Endodermal cell (in vitro differentiated cells): Measurements from ENCODE around the gene POMC. TPM values are rescaled to one million over a fixed set of nuclear protein-coding genes. Genes with fewer than 3 reads are reported as not detected.

Experiments
- DNase-seq: peaks from one replicate; pipeline ENCODE4 v3.0.0-alpha.2; 2017
- H3K27ac ChIP-seq: 2 replicates; pipeline ENCODE4 v1.5.1; 2013; ENCODE audit warnings: mild to moderate bottlenecking, low read depth, low read length, moderate library complexity
- H3K27me3 ChIP-seq: 2 replicates; pipeline ENCODE4 v1.6.1; 2013; ENCODE audit warnings: mild to moderate bottlenecking, low read length, moderate library complexity; ENCODE audit not compliant: insufficient read depth, control insufficient read depth, poor library complexity, severe bottlenecking
- H3K36me3 ChIP-seq: 2 replicates; pipeline ENCODE4 v1.7.0; 2013; ENCODE audit warnings: mild to moderate bottlenecking, low read length, moderate library complexity; ENCODE audit not compliant: control insufficient read depth, insufficient read depth
- H3K4me1 ChIP-seq: one replicate; pipeline ENCODE4 v1.7.0; 2013; ENCODE audit warnings: low read length; ENCODE audit not compliant: control insufficient read depth, insufficient read depth
- H3K4me3 ChIP-seq: 2 replicates; pipeline ENCODE4 v1.5.1; 2013; ENCODE audit warnings: mild to moderate bottlenecking, low read length, moderate library complexity
- H3K9ac ChIP-seq: 2 replicates; pipeline ENCODE4 v1.6.1; 2013; ENCODE audit warnings: mild to moderate bottlenecking, low read length, moderate library complexity; ENCODE audit not compliant: poor library complexity, severe bottlenecking; ENCODE audit errors: extremely low read depth
- H3K9me3 ChIP-seq: 2 replicates; pipeline ENCODE4 v1.6.1; 2013; ENCODE audit warnings: mild to moderate bottlenecking, low read length, moderate library complexity; ENCODE audit not compliant: control insufficient read depth
- H3K27ac Mint-ChIP-seq: 2 replicates; pipeline ENCODE4 v1.8.0; 2020; ENCODE audit warnings: mixed read lengths
- H3K27me3 Mint-ChIP-seq: 2 replicates; pipeline ENCODE4 v1.8.0; 2021; ENCODE audit warnings: mild to moderate bottlenecking, mixed read lengths; ENCODE audit not compliant: insufficient read depth
- H3K36me3 Mint-ChIP-seq: 2 replicates; pipeline ENCODE4 v1.8.0; 2020; ENCODE audit warnings: low read depth, mixed read lengths
- H3K4me1 Mint-ChIP-seq: 2 replicates; pipeline ENCODE4 v1.8.0; 2020; ENCODE audit warnings: mixed read lengths
- H3K4me3 Mint-ChIP-seq: 2 replicates; pipeline ENCODE4 v1.8.0; 2020; ENCODE audit warnings: mild to moderate bottlenecking, moderate library complexity, mixed read lengths
- H3K9me3 Mint-ChIP-seq: 2 replicates; pipeline ENCODE4 v1.8.0; 2020; ENCODE audit warnings: mild to moderate bottlenecking, mixed read lengths
- WGBS, 2 experiments: methylation state at CpG; one replicate each; pipeline versions ENCODE4 v1.1.5 to v1.1.7; 2013; ENCODE audit warnings: missing lambda C conversion rate in 2 of 2, mixed read lengths in 1 of 2; ENCODE audit not compliant: insufficient coverage in 1 of 2, insufficient read length in 1 of 2; 5-methylcytosine and 5-hydroxymethylcytosine counted together
- total RNA-seq, 2 donors: library from RNA; stranded (reverse); fragmentation: NEBNext Ultra II Directional in 1 of 2; extraction: Animal tissue kit (Norgen Biotek cat#: 25700) in 1 of 2; gene quantifications; 2 replicates in 1 of 2; 3 replicates in 1 of 2; pipeline ENCODE4 v1.2.1, GENCODE V29; 2021
- TF ChIP-seq, protein P1 (sequence below): fragments of 200-600 bp; sonication (generic); conservative IDR thresholded peaks from 2 replicates; pipeline ENCODE4 v1.5.0; 2021; ENCODE audit warnings: antibody characterized with exemption, mild to moderate bottlenecking

Gene POMC
- total RNA-seq, 2 donors from 2014 or later, result 10.9 to 14.5 TPM

DNA sequence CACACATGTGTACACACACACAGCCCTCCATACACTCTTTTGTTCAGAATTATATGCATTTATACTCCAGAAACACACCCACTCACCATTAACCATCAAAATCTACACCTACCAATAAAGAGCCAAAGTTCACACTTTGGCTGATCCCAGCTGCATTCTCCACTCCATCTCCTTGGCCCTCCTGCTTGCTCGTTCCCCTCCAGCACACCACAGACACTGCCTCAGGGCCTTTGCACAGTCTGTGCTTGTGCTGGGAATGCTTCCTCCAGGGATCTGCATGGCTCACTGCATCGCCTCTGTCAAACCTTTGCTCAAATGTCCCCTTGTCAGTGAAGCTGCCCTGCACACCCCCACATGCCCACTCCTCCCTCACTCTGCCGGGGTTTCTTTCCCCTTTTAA, 46.0 kb downstream of the POMC start:
- no peaks in the 10 kb centered on the region for H3K9me3 Mint-ChIP-seq
- Histone ChIP-seq H3K9ac (no peak overlapping the region), H3K36me3 (peaks cover 3% of the 10 kb centered on the region), H3K27ac (no peak overlapping the region), H3K4me1 (no peaks in the 10 kb centered on the region), H3K27me3 (no peaks in the 10 kb centered on the region), H3K9me3 (no peaks in the 10 kb centered on the region), H3K4me3 (no peak overlapping the region)
- TF ChIP-seq, protein P1, sequence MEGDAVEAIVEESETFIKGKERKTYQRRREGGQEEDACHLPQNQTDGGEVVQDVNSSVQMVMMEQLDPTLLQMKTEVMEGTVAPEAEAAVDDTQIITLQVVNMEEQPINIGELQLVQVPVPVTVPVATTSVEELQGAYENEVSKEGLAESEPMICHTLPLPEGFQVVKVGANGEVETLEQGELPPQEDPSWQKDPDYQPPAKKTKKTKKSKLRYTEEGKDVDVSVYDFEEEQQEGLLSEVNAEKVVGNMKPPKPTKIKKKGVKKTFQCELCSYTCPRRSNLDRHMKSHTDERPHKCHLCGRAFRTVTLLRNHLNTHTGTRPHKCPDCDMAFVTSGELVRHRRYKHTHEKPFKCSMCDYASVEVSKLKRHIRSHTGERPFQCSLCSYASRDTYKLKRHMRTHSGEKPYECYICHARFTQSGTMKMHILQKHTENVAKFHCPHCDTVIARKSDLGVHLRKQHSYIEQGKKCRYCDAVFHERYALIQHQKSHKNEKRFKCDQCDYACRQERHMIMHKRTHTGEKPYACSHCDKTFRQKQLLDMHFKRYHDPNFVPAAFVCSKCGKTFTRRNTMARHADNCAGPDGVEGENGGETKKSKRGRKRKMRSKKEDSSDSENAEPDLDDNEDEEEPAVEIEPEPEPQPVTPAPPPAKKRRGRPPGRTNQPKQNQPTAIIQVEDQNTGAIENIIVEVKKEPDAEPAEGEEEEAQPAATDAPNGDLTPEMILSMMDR, result no peak
- WGBS, 2 experiments, result 90 to 95% methylated on average over 3 of the region's 3 CpGs
- H3K27me3 Mint-ChIP-seq, result no peaks in the 10 kb centered on the region
- peaks cover 7% of the 10 kb centered on the region for H3K36me3 Mint-ChIP-seq
- no peak overlapping the region for H3K27ac Mint-ChIP-seq
- no peak overlapping the region for H3K4me3 Mint-ChIP-seq
- DNase-seq, result no peak
- H3K4me1 Mint-ChIP-seq, result no peaks in the 10 kb centered on the region

DNA sequence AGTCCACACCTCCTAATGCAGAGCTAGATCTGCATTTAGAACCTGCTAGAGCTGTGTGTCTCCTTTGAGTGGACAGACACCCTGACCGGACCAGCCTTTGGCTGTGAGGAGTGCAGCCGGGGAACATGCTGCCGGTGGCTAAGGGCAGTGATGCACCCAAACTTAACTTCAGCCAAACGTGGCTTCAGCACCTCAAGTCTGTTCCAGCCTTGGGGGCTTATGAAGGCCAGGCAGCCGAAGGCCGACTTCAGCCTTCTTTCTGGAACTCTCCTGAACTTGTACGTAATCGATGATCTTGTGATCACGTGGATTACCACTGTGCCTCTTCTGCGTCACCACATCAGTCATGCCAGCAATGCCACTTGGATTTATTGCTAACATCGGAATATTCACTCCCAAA, 49.1 kb downstream of the POMC start:
- Mint-ChIP-seq H3K27me3 (no peaks in the 10 kb centered on the region), H3K4me3 (no peak overlapping the region), H3K27ac (no peak overlapping the region)

DNA sequence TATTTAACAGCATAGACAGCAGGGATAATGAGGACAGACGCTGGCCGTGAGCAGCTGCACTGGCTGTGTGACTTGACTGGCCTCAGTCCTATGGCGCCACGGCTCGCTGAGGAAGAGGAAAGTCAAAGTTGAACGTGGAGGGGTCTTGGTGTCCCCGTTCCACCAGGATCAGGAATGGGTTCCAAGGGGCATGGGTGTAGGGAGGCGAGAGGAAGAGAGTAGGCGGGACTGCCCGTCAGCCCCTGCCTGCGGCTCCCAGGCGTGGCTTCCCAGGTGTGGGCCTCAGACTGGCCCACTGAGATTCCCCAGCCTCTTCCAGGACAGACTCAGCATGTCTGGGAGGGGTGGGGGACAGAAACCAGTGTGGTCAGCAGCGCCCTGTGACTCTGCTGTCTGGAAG, 51.4 kb downstream of the POMC start:
- Histone ChIP-seq H3K27ac (no peak overlapping the region), H3K27me3 (no peaks in the 10 kb centered on the region), H3K4me3 (no peak overlapping the region), H3K9me3 (no peaks in the 10 kb centered on the region), H3K36me3 (no peaks in the 10 kb centered on the region), H3K9ac (no peak overlapping the region), H3K4me1 (peaks cover 4% of the 10 kb centered on the region)
- H3K4me3 Mint-ChIP-seq, result no peak overlapping the region
- no peak overlapping the region for H3K27ac Mint-ChIP-seq
- no peaks in the 10 kb centered on the region for H3K9me3 Mint-ChIP-seq
- H3K27me3 Mint-ChIP-seq, result no peaks in the 10 kb centered on the region
- TF ChIP-seq, protein P1, result no peak
- peaks cover 12% of the 10 kb centered on the region for H3K4me1 Mint-ChIP-seq
- DNase-seq, result no peak
- H3K36me3 Mint-ChIP-seq, result no peaks in the 10 kb centered on the region
- WGBS, 2 experiments, result 94 to 97% methylated on average over 6 to 13 of the region's 13 CpGs

More for the DNA sequence above, 49.1 kb downstream of the POMC start:
- Histone ChIP-seq H3K4me1 (no peaks in the 10 kb centered on the region), H3K36me3 (peaks cover 3% of the 10 kb centered on the region), H3K9ac (no peak overlapping the region), H3K27ac (no peak overlapping the region), H3K27me3 (no peaks in the 10 kb centered on the region), H3K4me3 (no peak overlapping the region), H3K9me3 (no peaks in the 10 kb centered on the region)
- TF ChIP-seq, protein P1, result no peak
- H3K36me3 Mint-ChIP-seq, result peaks cover 7% of the 10 kb centered on the region
- no peaks in the 10 kb centered on the region for H3K9me3 Mint-ChIP-seq
- no peak for DNase-seq
- WGBS, 2 experiments, result 94 to 96% methylated on average over 9 to 11 of the region's 11 CpGs
- H3K4me1 Mint-ChIP-seq, result no peaks in the 10 kb centered on the region
